ENCODE results near the gene NCKAP5.

The NCKAP5 gene

DNA sequence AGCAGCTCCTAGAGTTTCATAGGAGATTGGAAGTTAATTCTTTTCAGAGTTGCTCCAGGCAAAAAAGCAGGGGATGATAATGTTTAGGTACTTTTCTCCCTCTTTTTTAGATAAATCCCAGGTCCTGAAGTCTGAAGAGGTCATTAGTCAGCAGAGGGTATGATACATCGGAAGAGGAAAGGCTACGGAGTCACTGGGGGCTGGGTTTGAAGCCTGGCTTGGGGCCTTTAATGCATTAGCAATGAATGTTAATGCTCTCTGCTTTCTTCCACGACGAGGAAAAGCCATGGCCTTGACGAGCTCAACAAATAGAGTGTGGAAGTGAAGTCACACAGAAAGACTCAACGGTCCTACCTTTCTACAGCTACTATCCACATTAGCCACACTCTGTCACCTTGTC lies 235.1 kb downstream of the NCKAP5 start:
- TF ChIP-seq, protein P1, sequence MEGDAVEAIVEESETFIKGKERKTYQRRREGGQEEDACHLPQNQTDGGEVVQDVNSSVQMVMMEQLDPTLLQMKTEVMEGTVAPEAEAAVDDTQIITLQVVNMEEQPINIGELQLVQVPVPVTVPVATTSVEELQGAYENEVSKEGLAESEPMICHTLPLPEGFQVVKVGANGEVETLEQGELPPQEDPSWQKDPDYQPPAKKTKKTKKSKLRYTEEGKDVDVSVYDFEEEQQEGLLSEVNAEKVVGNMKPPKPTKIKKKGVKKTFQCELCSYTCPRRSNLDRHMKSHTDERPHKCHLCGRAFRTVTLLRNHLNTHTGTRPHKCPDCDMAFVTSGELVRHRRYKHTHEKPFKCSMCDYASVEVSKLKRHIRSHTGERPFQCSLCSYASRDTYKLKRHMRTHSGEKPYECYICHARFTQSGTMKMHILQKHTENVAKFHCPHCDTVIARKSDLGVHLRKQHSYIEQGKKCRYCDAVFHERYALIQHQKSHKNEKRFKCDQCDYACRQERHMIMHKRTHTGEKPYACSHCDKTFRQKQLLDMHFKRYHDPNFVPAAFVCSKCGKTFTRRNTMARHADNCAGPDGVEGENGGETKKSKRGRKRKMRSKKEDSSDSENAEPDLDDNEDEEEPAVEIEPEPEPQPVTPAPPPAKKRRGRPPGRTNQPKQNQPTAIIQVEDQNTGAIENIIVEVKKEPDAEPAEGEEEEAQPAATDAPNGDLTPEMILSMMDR (IDR thresholded peaks at IDR 0.05; ENCODE audit: insufficient read depth, low read length, poor library complexity, severe bottlenecking), result no peak
- no peak overlapping the region for H3K4me3 ChIP-seq (replicated peaks; ENCODE audit: low read depth, low read length)
- DNase-seq (ENCODE audit: extremely low read depth, insufficient read length), result no peak
- no peaks in the 10 kb centered on the region for H3K27me3 ChIP-seq (replicated peaks; ENCODE audit: control insufficient read depth, insufficient read depth, low read length)
- H3K36me3 ChIP-seq (ENCODE audit: control insufficient read depth, insufficient read depth, low read length), result no peaks in the 10 kb centered on the region

DNA sequence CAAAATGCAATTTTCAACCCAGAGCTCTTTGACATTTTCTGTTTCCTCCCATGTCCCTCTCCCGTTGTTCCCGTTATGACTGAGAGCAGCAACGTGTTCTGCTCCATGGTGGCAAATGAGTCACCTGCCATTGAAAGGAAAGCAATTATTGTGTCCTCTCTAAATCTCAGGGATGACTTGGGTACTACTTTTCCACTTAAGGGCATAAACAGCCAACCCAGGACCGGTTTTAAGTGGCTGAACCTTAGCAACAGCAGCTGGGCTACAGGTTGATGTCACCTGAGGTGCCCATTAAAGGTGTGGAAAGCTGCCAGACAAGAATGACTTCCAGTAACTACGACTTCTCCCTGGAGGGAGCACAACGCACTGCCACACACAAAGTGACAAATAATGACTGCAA lies 236.8 kb downstream of the NCKAP5 start:
- TF ChIP-seq, protein P1 (IDR thresholded peaks at IDR 0.05; ENCODE audit: insufficient read depth, low read length, poor library complexity, severe bottlenecking), result no peak
- Histone ChIP-seq H3K36me3 (ENCODE audit: control insufficient read depth, insufficient read depth, low read length) (no peaks in the 10 kb centered on the region), H3K27me3 (replicated peaks; ENCODE audit: control insufficient read depth, insufficient read depth, low read length) (no peaks in the 10 kb centered on the region), H3K4me3 (replicated peaks; ENCODE audit: low read depth, low read length) (no peak overlapping the region)
- DNase-seq (ENCODE audit: extremely low read depth, insufficient read length), result no peak

DNA sequence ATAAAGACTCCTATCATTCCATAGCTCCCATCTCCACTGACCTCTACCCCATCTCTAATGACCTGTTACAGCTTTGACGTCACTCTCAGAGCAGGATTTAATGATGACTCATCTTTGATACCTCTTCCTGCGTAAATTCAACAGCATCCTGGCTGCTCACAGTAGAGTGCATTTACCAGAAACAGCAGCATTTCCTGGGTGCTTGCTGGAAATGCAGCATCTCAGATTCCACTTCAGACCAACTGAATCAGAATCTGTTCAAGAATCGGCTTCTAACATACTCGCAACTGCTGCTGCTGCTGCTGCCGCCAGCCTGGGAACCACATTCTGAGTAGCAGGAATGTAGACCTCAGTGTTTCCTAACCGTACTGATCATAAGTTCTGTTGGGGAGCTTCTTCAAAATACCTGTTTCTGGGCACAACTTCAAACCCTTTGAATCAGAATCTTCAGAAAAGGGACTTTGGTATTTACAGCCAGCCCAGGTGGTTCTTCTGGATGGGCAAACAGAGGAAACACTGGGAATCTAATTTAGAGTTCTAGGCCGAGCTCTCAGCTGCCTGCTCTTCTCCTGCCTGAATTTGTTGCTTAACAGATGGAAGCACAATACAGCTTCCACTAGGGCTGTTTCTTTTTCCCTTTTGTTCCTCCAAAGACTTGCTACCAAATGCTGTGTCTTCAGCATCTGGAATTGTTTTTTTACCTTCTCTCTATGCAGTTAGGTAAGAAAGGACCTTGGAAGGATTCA lies 241.4 kb downstream of the NCKAP5 start:
- no peaks in the 10 kb centered on the region for H3K36me3 ChIP-seq (ENCODE audit: control insufficient read depth, insufficient read depth, low read length)
- TF ChIP-seq, protein P1 (IDR thresholded peaks at IDR 0.05; ENCODE audit: insufficient read depth, low read length, poor library complexity, severe bottlenecking), result no peak
- H3K4me3 ChIP-seq (replicated peaks; ENCODE audit: low read depth, low read length), result no peak overlapping the region
- DNase-seq (ENCODE audit: extremely low read depth, insufficient read length), result no peak
- no peaks in the 10 kb centered on the region for H3K27me3 ChIP-seq (replicated peaks; ENCODE audit: control insufficient read depth, insufficient read depth, low read length)

DNA sequence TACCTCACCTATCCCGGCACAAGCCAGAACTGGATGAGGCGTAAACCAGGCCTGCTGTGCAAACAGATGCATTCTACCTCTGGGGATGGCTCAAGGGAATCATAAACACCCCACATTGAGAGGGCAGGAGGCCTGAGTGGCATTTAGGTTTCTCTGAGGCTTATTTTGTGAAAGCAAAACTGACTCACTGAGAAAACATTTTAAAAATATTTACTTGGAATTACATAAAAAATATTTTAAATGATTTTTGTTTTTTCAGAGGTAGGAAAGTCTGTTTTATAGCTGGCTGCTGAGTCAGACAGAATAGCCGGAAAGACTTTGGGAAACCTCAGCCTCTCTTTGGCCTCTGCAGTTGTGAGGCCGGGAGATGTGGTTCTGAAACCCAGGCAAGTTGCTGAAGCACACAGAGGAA lies 244.1 kb downstream of the NCKAP5 start:
- Histone ChIP-seq H3K27me3 (replicated peaks; ENCODE audit: control insufficient read depth, insufficient read depth, low read length) (no peaks in the 10 kb centered on the region), H3K4me3 (replicated peaks; ENCODE audit: low read depth, low read length) (no peak overlapping the region), H3K36me3 (ENCODE audit: control insufficient read depth, insufficient read depth, low read length) (no peaks in the 10 kb centered on the region)
- no peak for DNase-seq (ENCODE audit: extremely low read depth, insufficient read length)
- TF ChIP-seq, protein P1 (IDR thresholded peaks at IDR 0.05; ENCODE audit: insufficient read depth, low read length, poor library complexity, severe bottlenecking), result no peak

DNA sequence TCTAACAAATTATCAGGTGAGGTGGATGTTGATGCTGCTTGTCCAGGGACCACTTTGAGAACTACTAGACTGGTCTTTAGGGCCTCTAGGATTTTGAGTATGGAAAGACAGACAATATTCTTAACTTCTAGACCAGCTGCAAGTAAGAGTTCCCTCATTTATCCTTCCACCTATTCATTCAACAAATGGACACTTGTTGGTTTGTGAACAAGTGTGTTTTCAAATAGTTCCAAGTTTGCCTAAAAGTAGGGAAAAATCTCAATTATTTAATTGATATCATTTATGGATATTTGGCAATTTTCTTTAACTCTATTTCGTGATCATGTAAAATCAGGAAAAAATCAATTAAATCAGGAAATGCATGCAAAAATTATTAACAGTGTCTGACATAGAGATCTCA lies 245.4 kb downstream of the NCKAP5 start:
- H3K27me3 ChIP-seq (replicated peaks; ENCODE audit: control insufficient read depth, insufficient read depth, low read length), result no peaks in the 10 kb centered on the region
- H3K36me3 ChIP-seq (ENCODE audit: control insufficient read depth, insufficient read depth, low read length), result no peaks in the 10 kb centered on the region
- H3K4me3 ChIP-seq (replicated peaks; ENCODE audit: low read depth, low read length), result no peak overlapping the region
- TF ChIP-seq, protein P1 (IDR thresholded peaks at IDR 0.05; ENCODE audit: insufficient read depth, low read length, poor library complexity, severe bottlenecking), result no peak
- DNase-seq (ENCODE audit: extremely low read depth, insufficient read length), result no peak

DNA sequence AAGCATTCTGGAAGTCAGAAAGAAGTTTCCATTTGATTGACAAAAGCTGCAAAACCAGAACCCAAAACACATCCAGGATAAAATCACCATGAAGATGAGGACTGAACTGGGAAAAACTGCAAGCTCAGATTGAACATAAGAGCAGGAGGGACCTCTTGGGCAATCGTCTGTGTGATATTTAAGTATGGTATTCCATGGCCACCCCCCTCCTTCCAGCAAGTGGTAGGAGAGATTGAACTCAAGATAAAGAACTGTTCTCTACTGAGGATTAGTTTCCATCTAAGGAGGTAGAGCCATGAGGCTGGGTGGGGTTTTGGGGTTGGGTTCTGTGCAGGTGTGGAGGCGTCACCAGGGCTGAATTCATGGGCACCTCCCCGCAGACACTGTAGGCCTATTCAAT lies 251.1 kb downstream of the NCKAP5 start:
- no peak overlapping the region for H3K4me3 ChIP-seq (replicated peaks; ENCODE audit: low read depth, low read length)
- TF ChIP-seq, protein P1 (IDR thresholded peaks at IDR 0.05; ENCODE audit: insufficient read depth, low read length, poor library complexity, severe bottlenecking), result no peak
- DNase-seq (ENCODE audit: extremely low read depth, insufficient read length), result no peak
- H3K36me3 ChIP-seq (ENCODE audit: control insufficient read depth, insufficient read depth, low read length), result no peaks in the 10 kb centered on the region
- H3K27me3 ChIP-seq (replicated peaks; ENCODE audit: control insufficient read depth, insufficient read depth, low read length), result no peaks in the 10 kb centered on the region

Data from GM06990 (cell line).